ENCODE data around the gene FA2H.
A peak's percentile ranks its signal among the peaks of the same experiment; 100 is the strongest.

DNA sequence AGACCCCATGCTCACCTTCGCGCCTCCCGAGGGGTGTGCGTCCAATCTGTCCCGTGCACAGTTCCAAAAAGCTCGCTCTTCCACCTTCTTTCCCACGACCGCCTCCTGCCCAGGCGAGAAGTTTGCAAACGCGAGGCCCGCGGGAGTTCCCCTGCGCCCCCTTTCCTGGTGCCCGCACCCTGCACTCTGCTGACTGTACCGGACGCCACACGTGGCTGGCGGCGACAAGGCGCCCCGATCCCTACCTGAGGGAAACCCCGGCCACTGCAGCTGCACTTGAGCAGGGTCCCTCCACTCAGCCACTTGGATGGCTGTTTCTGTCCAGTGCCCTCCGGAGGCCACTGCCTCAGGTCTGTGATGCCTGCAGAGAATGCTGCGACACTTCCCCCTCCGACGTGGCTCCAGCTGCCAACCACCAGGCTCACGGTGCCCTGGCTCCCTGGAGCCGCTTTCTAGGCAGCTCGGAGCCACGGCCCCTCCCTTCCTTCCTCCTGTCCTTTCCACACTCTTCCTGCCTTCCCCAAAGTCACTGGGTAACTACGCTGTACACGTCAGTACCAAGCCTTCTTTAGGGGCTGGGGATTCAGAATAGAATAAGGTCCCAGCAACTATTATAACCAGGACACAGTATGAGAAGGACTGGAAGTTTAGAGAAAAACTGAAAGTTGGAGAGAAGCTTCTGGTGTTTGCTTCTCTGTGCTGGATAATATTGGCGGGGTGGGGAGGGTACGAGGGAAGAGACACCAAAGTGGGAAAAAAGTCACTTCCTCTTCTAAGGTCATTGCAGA is 74.0 kb downstream of the FA2H start, which contains the start of gene MLKL:
- TF ChIP-seq POLR2AphosphoS5 (IDR thresholded peaks at IDR 0.05; ENCODE audit: low read depth) (peak; percentile 49), EZH2 (IDR thresholded peaks at IDR 0.05; ENCODE audit: low read depth, unreplicated experiment) (no peak), JUNB (IDR thresholded peaks at IDR 0.05; ENCODE audit: unreplicated experiment) (no peak), EZH2phosphoT487 (IDR thresholded peaks at IDR 0.05; ENCODE audit: unreplicated experiment) (no peak), ZNF114 (CRISPR knock-in tag; IDR thresholded peaks at IDR 0.05) (no peak), STAT1 (IDR thresholded peaks at IDR 0.05; ENCODE audit: unreplicated experiment) (no peak), CREB1 (CRISPR knock-in tag; IDR thresholded peaks at IDR 0.05; ENCODE audit: low read depth) (no peak)
- TF ChIP-seq, protein P1, sequence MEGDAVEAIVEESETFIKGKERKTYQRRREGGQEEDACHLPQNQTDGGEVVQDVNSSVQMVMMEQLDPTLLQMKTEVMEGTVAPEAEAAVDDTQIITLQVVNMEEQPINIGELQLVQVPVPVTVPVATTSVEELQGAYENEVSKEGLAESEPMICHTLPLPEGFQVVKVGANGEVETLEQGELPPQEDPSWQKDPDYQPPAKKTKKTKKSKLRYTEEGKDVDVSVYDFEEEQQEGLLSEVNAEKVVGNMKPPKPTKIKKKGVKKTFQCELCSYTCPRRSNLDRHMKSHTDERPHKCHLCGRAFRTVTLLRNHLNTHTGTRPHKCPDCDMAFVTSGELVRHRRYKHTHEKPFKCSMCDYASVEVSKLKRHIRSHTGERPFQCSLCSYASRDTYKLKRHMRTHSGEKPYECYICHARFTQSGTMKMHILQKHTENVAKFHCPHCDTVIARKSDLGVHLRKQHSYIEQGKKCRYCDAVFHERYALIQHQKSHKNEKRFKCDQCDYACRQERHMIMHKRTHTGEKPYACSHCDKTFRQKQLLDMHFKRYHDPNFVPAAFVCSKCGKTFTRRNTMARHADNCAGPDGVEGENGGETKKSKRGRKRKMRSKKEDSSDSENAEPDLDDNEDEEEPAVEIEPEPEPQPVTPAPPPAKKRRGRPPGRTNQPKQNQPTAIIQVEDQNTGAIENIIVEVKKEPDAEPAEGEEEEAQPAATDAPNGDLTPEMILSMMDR (conservative IDR thresholded peaks at IDR 0.05; ENCODE audit: low read depth in 2 of 2) = peak in 1 of 2 experiments; percentile 7; a peak in 1 of 4 replicates
- TF ChIP-seq, protein P2, sequence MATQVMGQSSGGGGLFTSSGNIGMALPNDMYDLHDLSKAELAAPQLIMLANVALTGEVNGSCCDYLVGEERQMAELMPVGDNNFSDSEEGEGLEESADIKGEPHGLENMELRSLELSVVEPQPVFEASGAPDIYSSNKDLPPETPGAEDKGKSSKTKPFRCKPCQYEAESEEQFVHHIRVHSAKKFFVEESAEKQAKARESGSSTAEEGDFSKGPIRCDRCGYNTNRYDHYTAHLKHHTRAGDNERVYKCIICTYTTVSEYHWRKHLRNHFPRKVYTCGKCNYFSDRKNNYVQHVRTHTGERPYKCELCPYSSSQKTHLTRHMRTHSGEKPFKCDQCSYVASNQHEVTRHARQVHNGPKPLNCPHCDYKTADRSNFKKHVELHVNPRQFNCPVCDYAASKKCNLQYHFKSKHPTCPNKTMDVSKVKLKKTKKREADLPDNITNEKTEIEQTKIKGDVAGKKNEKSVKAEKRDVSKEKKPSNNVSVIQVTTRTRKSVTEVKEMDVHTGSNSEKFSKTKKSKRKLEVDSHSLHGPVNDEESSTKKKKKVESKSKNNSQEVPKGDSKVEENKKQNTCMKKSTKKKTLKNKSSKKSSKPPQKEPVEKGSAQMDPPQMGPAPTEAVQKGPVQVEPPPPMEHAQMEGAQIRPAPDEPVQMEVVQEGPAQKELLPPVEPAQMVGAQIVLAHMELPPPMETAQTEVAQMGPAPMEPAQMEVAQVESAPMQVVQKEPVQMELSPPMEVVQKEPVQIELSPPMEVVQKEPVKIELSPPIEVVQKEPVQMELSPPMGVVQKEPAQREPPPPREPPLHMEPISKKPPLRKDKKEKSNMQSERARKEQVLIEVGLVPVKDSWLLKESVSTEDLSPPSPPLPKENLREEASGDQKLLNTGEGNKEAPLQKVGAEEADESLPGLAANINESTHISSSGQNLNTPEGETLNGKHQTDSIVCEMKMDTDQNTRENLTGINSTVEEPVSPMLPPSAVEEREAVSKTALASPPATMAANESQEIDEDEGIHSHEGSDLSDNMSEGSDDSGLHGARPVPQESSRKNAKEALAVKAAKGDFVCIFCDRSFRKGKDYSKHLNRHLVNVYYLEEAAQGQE (IDR thresholded peaks at IDR 0.05; ENCODE audit: unreplicated experiment) = no peak

Measured in GM23338 (cell line).